Measurements from ENCODE around the gene NISCH. TPM values are rescaled to one million over a fixed set of nuclear protein-coding genes. Genes with fewer than 3 reads are reported as not detected.

The NISCH gene
- total RNA-seq, 1 experiment from 2014 or later, result 104 TPM

DNA sequence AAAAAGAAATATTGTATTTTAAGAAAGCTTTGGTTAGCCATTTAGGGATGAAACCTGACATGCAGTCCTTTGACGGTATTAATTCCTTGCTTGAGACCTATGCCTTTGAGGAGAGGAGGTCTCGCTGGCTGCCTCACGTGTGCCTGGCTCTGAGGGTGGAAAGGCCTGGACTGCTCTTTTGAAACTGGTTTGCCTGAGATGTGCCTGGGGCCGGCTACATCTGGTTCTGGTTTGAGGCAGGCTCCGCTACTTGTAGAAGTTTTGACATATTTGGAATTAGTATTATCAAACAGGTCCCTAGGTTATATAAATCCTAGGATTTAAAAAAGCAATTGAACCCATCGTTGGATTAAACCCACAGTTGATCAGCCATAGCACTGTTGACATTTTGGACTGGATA is 6.5 kb downstream of the NISCH start:
- TF ChIP-seq, protein P1, sequence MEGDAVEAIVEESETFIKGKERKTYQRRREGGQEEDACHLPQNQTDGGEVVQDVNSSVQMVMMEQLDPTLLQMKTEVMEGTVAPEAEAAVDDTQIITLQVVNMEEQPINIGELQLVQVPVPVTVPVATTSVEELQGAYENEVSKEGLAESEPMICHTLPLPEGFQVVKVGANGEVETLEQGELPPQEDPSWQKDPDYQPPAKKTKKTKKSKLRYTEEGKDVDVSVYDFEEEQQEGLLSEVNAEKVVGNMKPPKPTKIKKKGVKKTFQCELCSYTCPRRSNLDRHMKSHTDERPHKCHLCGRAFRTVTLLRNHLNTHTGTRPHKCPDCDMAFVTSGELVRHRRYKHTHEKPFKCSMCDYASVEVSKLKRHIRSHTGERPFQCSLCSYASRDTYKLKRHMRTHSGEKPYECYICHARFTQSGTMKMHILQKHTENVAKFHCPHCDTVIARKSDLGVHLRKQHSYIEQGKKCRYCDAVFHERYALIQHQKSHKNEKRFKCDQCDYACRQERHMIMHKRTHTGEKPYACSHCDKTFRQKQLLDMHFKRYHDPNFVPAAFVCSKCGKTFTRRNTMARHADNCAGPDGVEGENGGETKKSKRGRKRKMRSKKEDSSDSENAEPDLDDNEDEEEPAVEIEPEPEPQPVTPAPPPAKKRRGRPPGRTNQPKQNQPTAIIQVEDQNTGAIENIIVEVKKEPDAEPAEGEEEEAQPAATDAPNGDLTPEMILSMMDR (conservative IDR thresholded peaks at IDR 0.05), result no peak
- no peak overlapping the region for H2BK5ac ChIP-seq (ENCODE audit: insufficient read length, low read length)
- no peaks in the 10 kb centered on the region for H3K9me3 ChIP-seq (ENCODE audit: control insufficient read depth, low read depth, low read length)
- no peak overlapping the region for H4K91ac ChIP-seq (ENCODE audit: insufficient read length, low read depth, low read length)
- DNase-seq, result no peak
- no peak overlapping the region for H2AFZ ChIP-seq (ENCODE audit: low read length)
- H3K79me1 ChIP-seq (ENCODE audit: insufficient read depth, low read depth, low read length, poor library complexity, severe bottlenecking), result peaks cover 10% of the 10 kb centered on the region
- no peak overlapping the region for H2BK120ac ChIP-seq (ENCODE audit: low read depth, low read length, poor library complexity, severe bottlenecking)
- H3K18ac ChIP-seq (ENCODE audit: insufficient read length, low read depth, low read length), result no peak overlapping the region
- H2BK20ac ChIP-seq (ENCODE audit: low read depth, low read length, poor library complexity, severe bottlenecking), result no peak overlapping the region
- no peak overlapping the region for H3K27ac ChIP-seq (ENCODE audit: insufficient read length, low read depth, low read length)
- H3K9me3 Mint-ChIP-seq, result no peaks in the 10 kb centered on the region
- no peak overlapping the region for H4K5ac ChIP-seq (ENCODE audit: insufficient read length, low read depth, low read length)
- no peak overlapping the region for H3K23ac ChIP-seq (ENCODE audit: insufficient read length, low read depth, low read length)
- no peak overlapping the region for H3K4me2 ChIP-seq (ENCODE audit: insufficient read depth, insufficient read length, low read length)
- no CpG with 5 or more reads among the region's 6 CpGs for WGBS (ENCODE audit: extremely low coverage, insufficient read length, low lambda C conversion rate)
- H2AK5ac ChIP-seq (ENCODE audit: insufficient read length, low read length), result no peak overlapping the region
- no peak overlapping the region for H2BK15ac ChIP-seq (ENCODE audit: low read depth, low read length)
- H3K4me1 ChIP-seq (ENCODE audit: insufficient read depth, low read length), result no peaks in the 10 kb centered on the region; the same call in 1 of the 2 replicates
- H3K27me3 ChIP-seq (ENCODE audit: insufficient read depth, low read length), result no peaks in the 10 kb centered on the region
- no peaks in the 10 kb centered on the region for H4K20me1 ChIP-seq (ENCODE audit: control insufficient read depth, insufficient read depth, insufficient read length)
- no peak overlapping the region for H3K4ac ChIP-seq (ENCODE audit: low read depth, low read length)
- H3K27ac Mint-ChIP-seq, result no peak overlapping the region
- H3K27me3 Mint-ChIP-seq (ENCODE audit: low read depth), result no peaks in the 10 kb centered on the region
- peaks cover 2% of the 10 kb centered on the region; the same call in 1 of the 2 replicates for H3K79me2 ChIP-seq (ENCODE audit: insufficient read depth, low read length)
- H3K14ac ChIP-seq (ENCODE audit: insufficient read depth, low read length), result no peak overlapping the region
- no peak overlapping the region for H3T11ph ChIP-seq (ENCODE audit: low read length)
- H4K8ac ChIP-seq (replicated peaks; ENCODE audit: insufficient read length, low read depth, low read length), result no peak overlapping the region
- H3K4me3 Mint-ChIP-seq, result no peak overlapping the region
- peaks cover 8 to 15% of the 10 kb centered on the region in 2 experiments for H3K4me1 Mint-ChIP-seq
- H3K56ac ChIP-seq (ENCODE audit: insufficient read length, low read depth, low read length), result no peak overlapping the region
- H3K9ac ChIP-seq (ENCODE audit: extremely low read depth, insufficient read length, low read length), result no peak overlapping the region
- H3K23me2 ChIP-seq (ENCODE audit: insufficient read length, low read depth, low read length, poor library complexity, severe bottlenecking), result no peaks in the 10 kb centered on the region
- peaks cover 37 to 75% (median 73%) of the 10 kb centered on the region in 3 experiments; a peak in 6 of 7 replicates for H3K36me3 Mint-ChIP-seq (ENCODE audit: insufficient read depth in 1 of 3, low read depth in 3 of 3)
- no peak overlapping the region for H2BK12ac ChIP-seq (ENCODE audit: insufficient read length, low read depth, low read length)

Data from H9 (cell line).